Activated CD8-positive, alpha-beta T cell treated with anti-CD3 and anti-CD28 coated beads for 36 hours (primary cell): Measurements from ENCODE around the gene CHST5. TPM values are rescaled to one million over a fixed set of nuclear protein-coding genes. Genes with fewer than 3 reads are reported as not detected.

Experiments used
- ATAC-seq: fragments of 200-7000 bp; cut with Tn5 transposase; one replicate; pipeline ENCODE4 v1.10.0; 2021; ENCODE audit warnings: mild to moderate bottlenecking, moderate library complexity
- CTCF ChIA-PET: fragments of 350-600 bp; sonication (Branson Sonifier 250); formaldehyde crosslinking; loops from one replicate; lab custom pipeline; 2021; ENCODE audit warnings: antibody characterized with exemption; lab: Charles Lee
- POLR2A ChIA-PET: fragments of 350-600 bp; sonication (Branson Sonifier 250); formaldehyde crosslinking; loops from one replicate; lab custom pipeline; 2021; ENCODE audit warnings: antibody characterized with exemption; lab: Charles Lee
- DNase-seq: peaks from one replicate; pipeline ENCODE4 v3.0.0-alpha.2; 2020
- H3K27ac Mint-ChIP-seq: one replicate; pipeline ENCODE4 v1.8.0; 2021; ENCODE audit warnings: mild to moderate bottlenecking, mixed read lengths
- H3K27me3 Mint-ChIP-seq: one replicate; pipeline ENCODE4 v1.8.0; 2021; ENCODE audit warnings: mixed read lengths
- H3K36me3 Mint-ChIP-seq: one replicate; pipeline ENCODE4 v1.8.0; 2021; ENCODE audit warnings: low read depth, mixed read lengths
- H3K4me1 Mint-ChIP-seq: one replicate; pipeline ENCODE4 v1.8.0; 2021; ENCODE audit warnings: low read depth, mixed read lengths
- H3K4me3 Mint-ChIP-seq: one replicate; pipeline ENCODE4 v1.8.0; 2021; ENCODE audit warnings: mild to moderate bottlenecking, moderate library complexity, mixed read lengths
- H3K9me3 Mint-ChIP-seq: one replicate; pipeline ENCODE4 v1.8.0; 2021; ENCODE audit warnings: mixed read lengths
- CTCF ChIP-seq: fragments of 200-600 bp; IDR thresholded peaks from one replicate; pipeline ENCODE4 v1.8.0; 2022; ENCODE audit warnings: antibody characterized with exemption, mild to moderate bottlenecking
- intact Hi-C: fragments of 100-400 bp; cut with micrococcal nuclease; formaldehyde crosslinking; loops from one replicate; pipeline ENCODE4 v1.10.0; 2022
- total RNA-seq, 2 experiments: library from RNA; stranded (reverse); gene quantifications; one replicate each; pipeline ENCODE4 v1.2.3, GENCODE V29; 2021

The CHST5 gene
- total RNA-seq, 2 experiments from 2014 or later: not detected

GRCh38 chr16:75535211-75535843 is 581 bp downstream of the CHST5 start:
- H3K9me3 Mint-ChIP-seq: no peaks in the 10 kb centered on the region
- no peaks in the 10 kb centered on the region for H3K36me3 Mint-ChIP-seq
- no peaks in the 10 kb centered on the region for H3K4me1 Mint-ChIP-seq
- TF ChIP-seq CTCF: no peak
- CTCF ChIA-PET: interaction anchor here (1.1 to 1.4 kb wide), 3 partner anchors 8 to 30 kb away, joined by 3 to 4 read pairs (median 3); no protein-coding TSS in a partner anchor
- no peaks in the 10 kb centered on the region for H3K27me3 Mint-ChIP-seq
- ATAC-seq: no peak
- H3K27ac Mint-ChIP-seq: no peak overlapping the region
- DNase-seq: no peak
- intact Hi-C loops: no loop called here
- POLR2A ChIA-PET: interaction anchor here (0.9 kb wide), 1 partner anchor 18 kb away, joined by 4 read pairs; no protein-coding TSS in a partner anchor
- no peak overlapping the region for H3K4me3 Mint-ChIP-seq

GRCh38 chr16:75534560-75535205 is 1.2 kb downstream of the CHST5 start:
- H3K9me3 Mint-ChIP-seq: no peaks in the 10 kb centered on the region
- no peak for TF ChIP-seq CTCF
- no peak overlapping the region for H3K4me3 Mint-ChIP-seq
- H3K4me1 Mint-ChIP-seq: no peaks in the 10 kb centered on the region
- POLR2A ChIA-PET: interaction anchor here (0.9 kb wide), 1 partner anchor 18 kb away, joined by 4 read pairs; no protein-coding TSS in a partner anchor
- H3K36me3 Mint-ChIP-seq: no peaks in the 10 kb centered on the region
- intact Hi-C loops: no loop called here
- CTCF ChIA-PET: interaction anchor here (1.4 kb wide), 2 partner anchors 9 to 30 kb away, joined by 3 to 4 read pairs; no protein-coding TSS in a partner anchor
- H3K27me3 Mint-ChIP-seq: no peaks in the 10 kb centered on the region
- no peak overlapping the region for H3K27ac Mint-ChIP-seq
- no peak for ATAC-seq
- no peak for DNase-seq

GRCh38 chr16:75532791-75533190 is 3.1 kb downstream of the CHST5 start:
- H3K36me3 Mint-ChIP-seq: no peaks in the 10 kb centered on the region
- ChIA-PET CTCF (no interaction called here), POLR2A (no interaction called here)
- H3K27ac Mint-ChIP-seq: no peak overlapping the region
- intact Hi-C loops: no loop called here
- H3K4me1 Mint-ChIP-seq: no peaks in the 10 kb centered on the region
- DNase-seq (no peak), ATAC-seq (no peak)
- no peak overlapping the region for H3K4me3 Mint-ChIP-seq
- H3K9me3 Mint-ChIP-seq: no peaks in the 10 kb centered on the region
- H3K27me3 Mint-ChIP-seq: no peaks in the 10 kb centered on the region
- no peak for TF ChIP-seq CTCF

DNA sequence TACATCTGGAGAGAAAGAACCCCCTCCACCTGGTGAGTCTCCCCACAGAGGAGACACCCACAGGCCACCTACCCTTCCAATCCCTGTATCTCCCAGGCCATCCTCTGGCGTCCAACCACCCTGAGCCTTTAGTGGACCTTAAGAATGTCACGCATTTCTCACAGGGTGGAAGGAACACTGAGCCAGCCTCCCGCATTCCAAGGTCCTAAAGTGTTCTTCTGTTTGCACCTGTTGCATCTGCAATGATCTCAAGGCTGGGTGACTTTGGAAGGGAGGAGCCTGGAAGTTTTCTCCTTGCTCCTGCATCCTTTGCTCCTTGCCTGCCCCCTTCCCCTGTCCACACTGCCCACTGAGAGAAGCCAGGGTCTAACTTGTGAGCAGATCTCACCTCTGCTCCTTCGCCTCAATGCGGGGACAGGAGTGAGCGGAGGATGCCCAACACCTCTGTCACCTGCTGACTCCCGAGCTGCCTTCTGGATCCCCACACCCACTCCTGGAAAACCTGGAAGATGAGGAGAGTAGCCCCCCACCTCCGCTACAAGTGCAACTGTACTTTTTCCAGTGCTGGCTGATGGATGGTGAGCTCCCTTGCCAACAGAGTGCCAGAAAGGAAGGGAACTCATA is 3.7 kb downstream of the CHST5 start:
- ChIA-PET POLR2A (no interaction called here), CTCF (interaction anchor here (1.0 kb wide), 1 partner anchor 16 kb away, joined by 4 read pairs; no protein-coding TSS in a partner anchor)
- no peak overlapping the region for H3K4me3 Mint-ChIP-seq
- DNase-seq (no peak), ATAC-seq (no peak)
- no peaks in the 10 kb centered on the region for H3K36me3 Mint-ChIP-seq
- H3K27me3 Mint-ChIP-seq: no peaks in the 10 kb centered on the region
- no peaks in the 10 kb centered on the region for H3K4me1 Mint-ChIP-seq
- H3K9me3 Mint-ChIP-seq: no peaks in the 10 kb centered on the region
- H3K27ac Mint-ChIP-seq: no peak overlapping the region
- no peak for TF ChIP-seq CTCF
- intact Hi-C loops: no loop called here

GRCh38 chr16:75529959-75530358 is 5.9 kb downstream of the CHST5 start:
- no peaks in the 10 kb centered on the region for H3K27me3 Mint-ChIP-seq
- POLR2A ChIA-PET: no interaction called here
- DNase-seq (no peak), ATAC-seq (no peak)
- H3K36me3 Mint-ChIP-seq: no peaks in the 10 kb centered on the region
- CTCF ChIA-PET: no interaction called here
- no peak for TF ChIP-seq CTCF
- H3K4me3 Mint-ChIP-seq: no peak overlapping the region
- H3K27ac Mint-ChIP-seq: no peak overlapping the region
- H3K9me3 Mint-ChIP-seq: no peaks in the 10 kb centered on the region
- H3K4me1 Mint-ChIP-seq: no peaks in the 10 kb centered on the region
- intact Hi-C loops: no loop called here
